GM12878 (cell line): Measurements from ENCODE around the gene MPV17. TPM values are rescaled to one million over a fixed set of nuclear protein-coding genes. Genes with fewer than 3 reads are reported as not detected.

Experiments used
- ASH2L ChIP-seq: fragments of 300-600, 200-600 bp; sonication (generic); IDR thresholded peaks from 2 replicates; pipeline ENCODE4 v1.6.1; 2017; ENCODE audit warnings: low read depth, mild to moderate bottlenecking, borderline replicate concordance
- CBFB ChIP-seq: IDR thresholded peaks from 2 replicates; pipeline ENCODE4 v1.6.1; 2016; ENCODE audit warnings: antibody characterized with exemption, low read depth
- CEBPB ChIP-seq, 2 experiments: fragments of 150-350 bp in 1 of 2; IDR thresholded peaks; 2 replicates each; pipeline ENCODE4 v1.6.1; 2012 to 2014; ENCODE audit warnings: low read depth in 2 of 2, low read length in 2 of 2, borderline replicate concordance in 1 of 2, inconsistent platforms in 1 of 2
- EP300 ChIP-seq, 2 experiments: fragments of 150-350 bp in 1 of 2; IDR thresholded peaks; 2 replicates each; pipeline ENCODE4 v1.6.1; 2011 to 2012; ENCODE audit warnings: low read depth in 2 of 2, low read length in 2 of 2, borderline replicate concordance in 1 of 2, improper control_type of control experiment in 1 of 2, inconsistent platforms in 1 of 2; ENCODE audit not compliant: control insufficient read depth in 1 of 2
- ESRRA ChIP-seq: IDR thresholded peaks from 2 replicates; pipeline ENCODE4 v1.6.1; 2012; ENCODE audit warnings: mild to moderate bottlenecking, low read length, improper control_type of control experiment
- EZH2 ChIP-seq: IDR thresholded peaks from 2 replicates; pipeline ENCODE4 v1.6.1; 2012; ENCODE audit warnings: low read depth, mild to moderate bottlenecking, control low read depth, inconsistent platforms, low read length, borderline replicate concordance; ENCODE audit not compliant: control insufficient read depth
- FOS ChIP-seq: IDR thresholded peaks from 3 replicates; pipeline ENCODE4 v1.6.1; 2011; ENCODE audit warnings: borderline replicate concordance; ENCODE audit not compliant: insufficient read length; ENCODE audit errors: extremely low read depth
- IKZF1 ChIP-seq: fragments of 450-650 bp; conservative IDR thresholded peaks from 2 replicates; pipeline ENCODE4 v1.6.1; 2017; ENCODE audit warnings: antibody characterized with exemption, mild to moderate bottlenecking
- JUNB ChIP-seq: IDR thresholded peaks from 2 replicates; pipeline ENCODE4 v1.6.1; 2016; ENCODE audit warnings: antibody characterized with exemption, mild to moderate bottlenecking
- MEF2B ChIP-seq: fragments of 450-650 bp; IDR thresholded peaks from 2 replicates; pipeline ENCODE4 v1.6.1; 2018; ENCODE audit warnings: mild to moderate bottlenecking, moderate library complexity; ENCODE audit not compliant: partially characterized antibody, poor library complexity, severe bottlenecking
- NFIC ChIP-seq: IDR thresholded peaks from 2 replicates; pipeline ENCODE4 v1.6.1; 2012; ENCODE audit warnings: low read depth, mild to moderate bottlenecking, inconsistent platforms, low read length, moderate library complexity
- NR2C1 ChIP-seq: fragments of 450-650 bp; IDR thresholded peaks from 2 replicates; pipeline ENCODE4 v1.6.1; 2017; ENCODE audit warnings: antibody characterized with exemption, mild to moderate bottlenecking, moderate library complexity
- POU2F2 ChIP-seq: IDR thresholded peaks from 3 replicates; pipeline ENCODE4 v1.6.1; 2011; ENCODE audit warnings: low read depth, mild to moderate bottlenecking, low read length, borderline replicate concordance
- RUNX3 ChIP-seq: IDR thresholded peaks from 2 replicates; pipeline ENCODE4 v1.6.1; 2012; ENCODE audit warnings: low read length, inconsistent platforms
- SPI1 ChIP-seq: IDR thresholded peaks from 2 replicates; pipeline ENCODE4 v1.6.1; 2011; ENCODE audit warnings: low read depth, mild to moderate bottlenecking, low read length, moderate library complexity, borderline replicate concordance; ENCODE audit not compliant: insufficient read depth
- SREBF2 ChIP-seq: IDR thresholded peaks from 2 replicates; pipeline ENCODE4 v1.6.1; 2012; ENCODE audit warnings: mild to moderate bottlenecking, low read length
- SUPT20H ChIP-seq: IDR thresholded peaks from 2 replicates; pipeline ENCODE4 v1.6.1; 2011; ENCODE audit warnings: low read depth, mild to moderate bottlenecking, low read length, moderate library complexity, borderline replicate concordance; ENCODE audit not compliant: control insufficient read depth
- TARDBP ChIP-seq: IDR thresholded peaks from 2 replicates; pipeline ENCODE4 v1.6.1; 2016; ENCODE audit warnings: borderline replicate concordance
- ZNF207 ChIP-seq: fragments of 450-650 bp; IDR thresholded peaks from 2 replicates; pipeline ENCODE4 v1.6.1; 2014; ENCODE audit warnings: antibody characterized with exemption, mild to moderate bottlenecking, borderline replicate concordance
- polyA plus RNA-seq, 11 experiments: library from polyadenylated mRNA; depleted of rRNA in 4 of 11; unstranded in 6 of 11; stranded (reverse) in 5 of 11; fragments of >200 nt; fragmentation: Nextera tagmentation in 4 of 11; fragmentation: Illumina TruSeq in 1 of 11; extraction: Ambion mirVana in 4 of 11; extraction: Trizol in 1 of 11; gene quantifications; 1 replicate in 1 of 11; 2 replicates in 10 of 11; pipeline versions ENCODE4 v1.2.1 to v1.2.3, GENCODE V29; 2011 to 2016; ENCODE audit warnings: inconsistent platforms in 2 of 11, missing spikeins in 2 of 11, low read depth in 1 of 11
- total RNA-seq, 4 experiments: library from RNA; depleted of rRNA in 3 of 4; stranded (reverse); fragments of >200 nt in 3 of 4; fragmentation: Illumina TruSeq in 1 of 4; extraction: Trizol in 1 of 4; gene quantifications; 2 replicates each; pipeline versions ENCODE4 v1.2.1 to v1.2.3, GENCODE V29; 2013 to 2021
- TF ChIP-seq, protein P1 (sequence below): fragments of 150-350 bp; IDR thresholded peaks from 2 replicates; pipeline ENCODE4 v1.6.1; 2016; ENCODE audit warnings: low read depth, low read length
- TF ChIP-seq, protein P2 (sequence below): IDR thresholded peaks from 2 replicates; pipeline ENCODE4 v1.6.1; 2011; ENCODE audit warnings: borderline replicate concordance, low read depth, mild to moderate bottlenecking, moderate library complexity, low read length; ENCODE audit not compliant: insufficient read depth, poor library complexity, severe bottlenecking
- TF ChIP-seq, protein P3 (sequence below): fragments of 450-650 bp; IDR thresholded peaks from 2 replicates; pipeline ENCODE4 v1.6.1; 2017; ENCODE audit warnings: low read depth, mild to moderate bottlenecking, moderate library complexity

The MPV17 gene
- total and polyA plus RNA-seq, 10 of the 15 experiments (the other 5 are each of a cell fraction or from before 2014, with no cell fraction given), result 63.4 to 143 (median 89.0) TPM

DNA sequence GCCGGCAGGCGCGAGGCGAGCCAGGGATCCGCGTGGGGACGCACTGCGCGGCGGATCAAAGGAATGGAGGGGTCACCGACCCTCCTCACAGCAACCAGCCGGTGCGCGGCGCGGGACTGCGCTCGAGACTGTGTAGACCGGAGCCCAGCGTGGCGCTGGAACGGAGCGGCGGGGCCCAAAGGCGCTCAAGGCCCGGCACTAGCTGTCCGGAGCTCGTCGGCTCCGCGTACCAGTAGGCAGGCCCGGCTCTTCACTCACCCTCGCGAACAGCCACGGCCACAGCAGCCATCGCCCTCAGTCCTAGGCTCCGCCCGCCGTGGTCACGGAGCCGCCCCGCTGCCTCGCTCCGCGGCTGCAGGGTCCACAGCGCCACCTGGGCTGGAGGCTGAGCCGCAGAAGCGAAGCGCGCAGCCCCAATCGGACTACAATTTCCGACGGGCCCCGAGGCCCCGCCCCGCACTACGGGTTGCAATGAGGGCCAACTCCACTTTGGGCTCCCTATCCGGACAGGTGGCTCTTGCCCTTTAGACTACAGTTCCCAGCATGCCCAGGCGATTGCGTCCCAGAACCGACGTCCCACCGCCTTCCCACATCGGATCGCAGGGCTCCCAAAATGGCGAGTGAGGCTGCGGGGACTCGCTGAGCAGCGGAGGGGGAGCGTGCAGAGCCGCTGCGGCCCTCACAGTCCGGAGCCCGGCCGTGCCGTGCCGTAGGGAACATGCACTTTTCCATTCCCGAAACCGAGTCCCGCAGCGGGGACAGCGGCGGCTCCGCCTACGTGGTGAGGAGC, 47.3 kb upstream of the MPV17 start, which contains the start of the genes EIF2B4 and SNX17 (continued):
- TF ChIP-seq CEBPB (IDR thresholded peaks at IDR 0.05; ENCODE audit: borderline replicate concordance in 1 of 2, low read depth in 2 of 2, low read length in 2 of 2) (no peak), NFIC (no peak), SREBF2 (no peak), ASH2L (no peak), FOS (no peak), MEF2B (no peak), EZH2 (no peak), EP300 (IDR thresholded peaks at IDR 0.05; ENCODE audit: borderline replicate concordance in 1 of 2, control insufficient read depth in 1 of 2, low read depth in 2 of 2, low read length in 2 of 2) (no peak; a peak in 1 of 4 replicates), POU2F2 (peak; percentile 62; the same call in 1 of the 3 replicates), NR2C1 (peak; percentile 77), SPI1 (no peak), TARDBP (peak; percentile 95), ESRRA (no peak), RUNX3 (peak; percentile 80), ZNF207 (peak; percentile 92; the same call in 1 of the 2 replicates), CBFB (no peak; the same call in 1 of the 2 replicates), JUNB (no peak), SUPT20H (no peak), IKZF1 (peak; percentile 100)
- TF ChIP-seq, protein P1, sequence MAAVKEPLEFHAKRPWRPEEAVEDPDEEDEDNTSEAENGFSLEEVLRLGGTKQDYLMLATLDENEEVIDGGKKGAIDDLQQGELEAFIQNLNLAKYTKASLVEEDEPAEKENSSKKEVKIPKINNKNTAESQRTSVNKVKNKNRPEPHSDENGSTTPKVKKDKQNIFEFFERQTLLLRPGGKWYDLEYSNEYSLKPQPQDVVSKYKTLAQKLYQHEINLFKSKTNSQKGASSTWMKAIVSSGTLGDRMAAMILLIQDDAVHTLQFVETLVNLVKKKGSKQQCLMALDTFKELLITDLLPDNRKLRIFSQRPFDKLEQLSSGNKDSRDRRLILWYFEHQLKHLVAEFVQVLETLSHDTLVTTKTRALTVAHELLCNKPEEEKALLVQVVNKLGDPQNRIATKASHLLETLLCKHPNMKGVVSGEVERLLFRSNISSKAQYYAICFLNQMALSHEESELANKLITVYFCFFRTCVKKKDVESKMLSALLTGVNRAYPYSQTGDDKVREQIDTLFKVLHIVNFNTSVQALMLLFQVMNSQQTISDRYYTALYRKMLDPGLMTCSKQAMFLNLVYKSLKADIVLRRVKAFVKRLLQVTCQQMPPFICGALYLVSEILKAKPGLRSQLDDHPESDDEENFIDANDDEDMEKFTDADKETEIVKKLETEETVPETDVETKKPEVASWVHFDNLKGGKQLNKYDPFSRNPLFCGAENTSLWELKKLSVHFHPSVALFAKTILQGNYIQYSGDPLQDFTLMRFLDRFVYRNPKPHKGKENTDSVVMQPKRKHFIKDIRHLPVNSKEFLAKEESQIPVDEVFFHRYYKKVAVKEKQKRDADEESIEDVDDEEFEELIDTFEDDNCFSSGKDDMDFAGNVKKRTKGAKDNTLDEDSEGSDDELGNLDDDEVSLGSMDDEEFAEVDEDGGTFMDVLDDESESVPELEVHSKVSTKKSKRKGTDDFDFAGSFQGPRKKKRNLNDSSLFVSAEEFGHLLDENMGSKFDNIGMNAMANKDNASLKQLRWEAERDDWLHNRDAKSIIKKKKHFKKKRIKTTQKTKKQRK, result no peak
- TF ChIP-seq, protein P2, sequence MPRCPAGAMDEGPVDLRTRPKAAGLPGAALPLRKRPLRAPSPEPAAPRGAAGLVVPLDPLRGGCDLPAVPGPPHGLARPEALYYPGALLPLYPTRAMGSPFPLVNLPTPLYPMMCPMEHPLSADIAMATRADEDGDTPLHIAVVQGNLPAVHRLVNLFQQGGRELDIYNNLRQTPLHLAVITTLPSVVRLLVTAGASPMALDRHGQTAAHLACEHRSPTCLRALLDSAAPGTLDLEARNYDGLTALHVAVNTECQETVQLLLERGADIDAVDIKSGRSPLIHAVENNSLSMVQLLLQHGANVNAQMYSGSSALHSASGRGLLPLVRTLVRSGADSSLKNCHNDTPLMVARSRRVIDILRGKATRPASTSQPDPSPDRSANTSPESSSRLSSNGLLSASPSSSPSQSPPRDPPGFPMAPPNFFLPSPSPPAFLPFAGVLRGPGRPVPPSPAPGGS, result peak; percentile 23
- TF ChIP-seq, protein P3, sequence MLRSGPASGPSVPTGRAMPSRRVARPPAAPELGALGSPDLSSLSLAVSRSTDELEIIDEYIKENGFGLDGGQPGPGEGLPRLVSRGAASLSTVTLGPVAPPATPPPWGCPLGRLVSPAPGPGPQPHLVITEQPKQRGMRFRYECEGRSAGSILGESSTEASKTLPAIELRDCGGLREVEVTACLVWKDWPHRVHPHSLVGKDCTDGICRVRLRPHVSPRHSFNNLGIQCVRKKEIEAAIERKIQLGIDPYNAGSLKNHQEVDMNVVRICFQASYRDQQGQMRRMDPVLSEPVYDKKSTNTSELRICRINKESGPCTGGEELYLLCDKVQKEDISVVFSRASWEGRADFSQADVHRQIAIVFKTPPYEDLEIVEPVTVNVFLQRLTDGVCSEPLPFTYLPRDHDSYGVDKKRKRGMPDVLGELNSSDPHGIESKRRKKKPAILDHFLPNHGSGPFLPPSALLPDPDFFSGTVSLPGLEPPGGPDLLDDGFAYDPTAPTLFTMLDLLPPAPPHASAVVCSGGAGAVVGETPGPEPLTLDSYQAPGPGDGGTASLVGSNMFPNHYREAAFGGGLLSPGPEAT, result peak; percentile 85; the same call in 1 of the 2 replicates
